Measurements from ENCODE around the gene ERCC8.
"Not testable (repeated sequence)": the region's sequence is repeated elsewhere in the genome, so short reads cannot be mapped to it uniquely, and the experiment has no call there.

The ERCC8 gene

DNA sequence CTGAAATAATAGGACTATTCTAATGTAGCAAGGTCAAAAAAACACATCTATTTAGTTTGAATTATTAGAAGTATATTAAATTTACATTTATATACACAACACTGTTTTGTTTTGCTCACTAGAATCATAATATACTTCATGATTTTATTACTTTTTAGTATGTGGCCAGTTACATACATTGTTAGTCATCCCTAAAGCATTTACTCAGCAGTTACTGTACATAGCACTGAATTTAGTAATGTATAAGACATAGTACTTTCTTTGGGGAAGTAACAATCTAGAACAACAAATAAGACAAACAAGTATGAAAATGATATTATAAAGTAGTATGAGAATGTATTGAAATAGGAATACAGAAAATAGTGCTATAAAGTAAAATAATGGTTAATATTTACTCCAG is 28.2 kb downstream of the ERCC8 start:
- DNase-seq = no peak

DNA sequence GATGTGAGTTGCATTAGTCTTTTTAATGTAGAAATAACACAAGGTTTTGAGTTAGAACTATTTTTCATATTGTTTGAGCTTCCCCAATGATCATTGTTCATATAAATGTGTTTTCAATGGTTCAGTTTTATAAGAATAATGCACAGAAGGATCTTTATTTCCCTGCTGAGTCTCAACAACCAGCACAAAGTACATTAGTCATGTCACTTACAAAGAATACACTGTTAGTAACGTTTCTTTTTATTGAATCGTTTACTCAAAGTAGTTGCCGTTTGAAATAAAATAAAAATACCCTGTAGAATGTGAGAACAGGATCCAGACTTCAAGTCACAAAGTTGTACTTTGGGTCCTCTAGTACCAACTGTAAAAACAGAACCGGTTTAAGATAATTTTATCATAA is 41.5 kb downstream of the ERCC8 start:
- DNase-seq = no peak

DNA sequence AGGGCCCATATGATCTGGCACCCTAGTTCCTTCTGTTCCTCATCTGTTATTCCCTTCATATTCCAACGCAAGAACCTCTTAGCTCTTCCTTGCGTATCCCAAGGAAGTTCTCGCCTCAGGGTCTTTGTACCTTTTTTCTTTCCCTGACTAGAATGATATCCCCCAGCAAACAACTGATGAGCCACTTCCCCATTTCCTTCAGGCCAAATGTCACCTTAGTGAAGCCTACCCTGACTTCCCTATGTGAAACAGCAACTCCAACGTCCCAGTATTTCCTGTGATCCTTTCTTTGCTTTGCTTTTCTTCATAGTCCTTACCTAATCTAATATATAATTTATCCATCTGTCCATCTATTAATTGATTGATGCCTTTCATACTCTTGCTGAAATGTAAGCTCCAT is 47.9 kb downstream of the ERCC8 start:
- no peak for DNase-seq

DNA sequence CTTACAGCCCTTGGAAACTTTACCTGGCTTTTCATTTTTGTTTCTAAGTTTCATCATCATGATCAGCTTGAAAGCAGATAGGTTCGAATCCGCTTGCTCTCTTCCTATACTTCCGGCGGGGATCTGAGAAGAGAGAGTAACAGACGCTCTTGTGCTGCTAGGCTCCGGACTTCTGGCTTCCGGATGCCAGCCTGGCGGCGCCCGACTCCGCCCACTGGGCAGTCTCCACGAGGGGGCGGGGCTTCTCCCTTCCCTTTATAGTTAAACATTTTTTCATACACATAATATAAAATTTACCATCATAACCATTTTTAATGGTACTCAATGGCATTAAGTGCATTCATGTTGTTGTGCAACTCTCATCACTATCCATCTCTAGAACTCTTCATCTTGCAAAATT is 51.3 kb downstream of the ERCC8 start:
- DNase-seq = no peak

DNA sequence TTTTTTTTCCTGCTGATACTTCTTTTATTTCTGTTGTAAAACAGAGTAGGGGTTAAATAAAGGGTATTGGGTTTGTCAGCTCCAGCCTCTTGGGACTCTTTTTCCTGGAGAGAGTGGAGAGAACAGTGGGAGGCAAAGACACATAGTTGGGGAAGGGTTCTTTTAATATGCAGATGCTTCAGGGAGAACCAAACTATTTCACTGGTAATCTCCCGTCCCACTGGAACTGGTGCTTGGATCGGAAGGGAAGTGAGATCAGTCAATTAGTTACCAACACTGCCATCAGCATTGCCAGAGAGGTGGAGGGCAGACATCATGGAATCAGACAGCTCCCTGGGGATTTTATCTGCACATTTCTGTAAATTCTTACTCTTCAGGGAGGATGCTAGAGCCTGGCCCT is 53.2 kb downstream of the ERCC8 start:
- no peak for DNase-seq

GRCh38 chr5:60888359-60889061 is 56.4 kb downstream of the ERCC8 start:
- no peak for DNase-seq

GRCh38 chr5:60887746-60888145 is 57.1 kb downstream of the ERCC8 start:
- no peak for DNase-seq

DNA sequence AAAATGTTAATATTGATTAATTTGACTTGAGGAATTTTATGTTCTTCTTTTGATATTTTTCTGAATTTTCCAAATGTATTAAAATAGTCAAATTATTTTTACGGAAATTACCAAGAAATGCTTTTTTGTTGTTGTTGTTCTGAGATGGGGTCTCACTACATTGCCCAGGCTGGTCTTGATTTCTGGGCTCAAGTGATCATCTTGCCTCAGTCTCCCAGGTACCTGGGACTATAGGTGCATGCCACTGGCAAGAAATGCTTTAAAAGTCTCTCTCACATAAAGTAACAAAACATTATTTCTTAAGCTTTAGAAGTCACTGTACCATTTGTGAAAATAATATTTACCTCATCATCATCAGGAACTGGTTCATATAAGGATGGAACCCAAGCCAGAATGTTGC is 57.8 kb downstream of the ERCC8 start:
- no peak for DNase-seq

- DNase-seq = no peak
Observed at GRCh38 chr5:60886158-60886557, 58.7 kb downstream of the ERCC8 start.

DNA sequence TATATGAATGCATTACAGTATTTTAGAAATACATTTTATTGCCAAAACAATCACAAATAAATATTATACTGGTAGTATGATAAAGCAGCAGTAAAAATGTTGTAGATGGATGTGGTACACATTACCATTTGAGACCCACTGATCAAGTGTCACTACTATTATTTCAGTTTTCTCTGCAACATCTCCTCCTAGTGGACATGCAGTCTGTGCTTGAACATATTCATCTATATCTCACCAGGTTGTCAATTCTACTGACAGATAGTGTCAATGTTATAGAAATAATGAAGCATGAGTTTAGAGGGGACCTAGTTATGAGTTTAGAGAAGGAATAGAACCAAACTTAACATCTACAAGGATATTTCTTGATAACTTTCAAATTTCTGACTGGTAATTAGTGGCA is 61.6 kb downstream of the ERCC8 start:
- no peak for DNase-seq

GRCh38 chr5:60872892-60873291 is 72.0 kb downstream of the ERCC8 start:
- no peak for DNase-seq

DNA sequence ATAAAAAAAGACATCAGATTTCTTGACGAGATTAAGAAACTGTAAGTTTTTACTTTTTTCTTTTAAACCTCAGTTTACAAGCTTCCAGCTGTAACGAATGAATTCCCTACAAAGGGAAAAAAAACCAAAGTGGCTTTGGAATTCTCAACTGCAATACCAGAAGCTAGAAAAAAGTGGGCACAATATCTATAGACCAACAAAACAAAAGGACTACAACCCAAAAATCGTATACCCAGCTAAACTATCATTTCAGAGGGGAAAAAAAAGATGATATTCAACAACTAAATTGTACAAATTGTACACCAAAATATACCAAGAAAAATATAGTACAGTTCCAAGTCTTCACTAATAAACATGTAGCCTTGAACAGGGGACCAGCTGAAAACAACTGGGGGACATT is 74.0 kb downstream of the ERCC8 start:
- DNase-seq = no peak

- not testable (repeated sequence) for DNase-seq
Observed at GRCh38 chr5:60860572-60860971, 84.3 kb downstream of the ERCC8 start.

- no peak for DNase-seq
Observed at GRCh38 chr5:60856066-60856465, 88.8 kb downstream of the ERCC8 start.

DNA sequence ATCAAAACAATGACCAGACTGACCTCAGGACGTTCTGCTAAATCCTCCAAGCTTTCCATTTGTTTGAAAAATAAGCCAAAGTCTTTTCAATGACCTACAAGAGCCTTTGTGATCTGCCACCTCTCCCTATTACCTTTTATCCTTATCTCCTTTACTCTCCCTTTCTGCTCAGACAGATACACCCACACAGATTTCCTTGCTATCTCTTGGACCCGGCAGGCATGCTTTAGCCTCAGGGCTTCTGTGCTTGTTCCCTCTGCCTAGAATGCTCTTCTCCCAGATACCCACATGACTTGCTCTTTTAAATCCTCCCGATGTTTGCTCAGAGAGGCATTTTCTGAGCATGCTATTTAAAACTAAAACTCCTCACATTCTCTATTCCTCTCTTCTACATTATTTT is 91.9 kb downstream of the ERCC8 start:
- no peak for DNase-seq

- no peak for DNase-seq
Observed at GRCh38 chr5:60852317-60852716, 92.6 kb downstream of the ERCC8 start.

DNA sequence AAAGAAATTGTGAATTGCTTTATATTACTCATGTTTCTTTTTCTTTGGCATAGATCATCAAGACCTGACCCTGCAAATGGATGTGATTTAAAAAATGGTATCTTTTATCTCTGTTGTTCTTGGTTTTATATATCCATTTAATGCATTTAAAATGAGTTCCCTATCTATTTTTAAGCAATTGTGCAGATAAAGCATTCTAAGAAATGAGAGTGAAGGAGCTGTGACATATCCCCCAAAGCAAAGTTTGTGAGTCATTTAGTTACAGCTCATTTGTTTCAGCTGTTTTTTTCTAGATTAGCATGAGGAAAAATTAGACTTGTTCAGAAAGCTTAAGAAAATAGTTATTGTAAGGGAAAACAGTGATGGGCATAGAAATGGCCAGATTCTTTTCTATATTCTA is 93.2 kb downstream of the ERCC8 start:
- DNase-seq = no peak

DNA sequence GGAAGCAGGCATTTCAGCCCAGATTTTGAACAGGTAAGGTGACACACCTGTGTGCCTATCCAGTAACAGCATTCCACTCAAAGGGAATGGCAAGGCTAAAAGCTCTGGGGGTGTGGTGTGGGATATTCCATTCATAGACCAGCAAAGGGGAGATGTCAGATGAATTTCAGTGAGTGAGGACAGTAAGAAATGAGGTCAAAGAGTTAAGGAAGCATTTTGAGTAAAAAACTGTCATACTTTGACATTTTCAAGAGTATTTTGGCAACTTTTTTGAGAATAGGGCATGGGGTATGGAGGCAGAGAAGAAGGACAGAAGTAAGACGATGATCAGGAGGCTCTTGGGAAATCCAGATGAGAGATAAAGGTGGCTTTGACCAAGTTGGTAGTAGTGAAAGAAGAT is 98.6 kb downstream of the ERCC8 start:
- no peak for DNase-seq

GRCh38 chr5:60843936-60844905 is 100.6 kb downstream of the ERCC8 start, which contains the start of gene ELOVL7:
Gene ELOVL7, minus strand, starts transcription at chr5:60844269. Its CDS starts 56,872 bp downstream, at chr5:60787397.
- DNase-seq = no peak

GRCh38 chr5:60843386-60843935 is 101.4 kb downstream of the ERCC8 start:
- no peak for DNase-seq

DNA sequence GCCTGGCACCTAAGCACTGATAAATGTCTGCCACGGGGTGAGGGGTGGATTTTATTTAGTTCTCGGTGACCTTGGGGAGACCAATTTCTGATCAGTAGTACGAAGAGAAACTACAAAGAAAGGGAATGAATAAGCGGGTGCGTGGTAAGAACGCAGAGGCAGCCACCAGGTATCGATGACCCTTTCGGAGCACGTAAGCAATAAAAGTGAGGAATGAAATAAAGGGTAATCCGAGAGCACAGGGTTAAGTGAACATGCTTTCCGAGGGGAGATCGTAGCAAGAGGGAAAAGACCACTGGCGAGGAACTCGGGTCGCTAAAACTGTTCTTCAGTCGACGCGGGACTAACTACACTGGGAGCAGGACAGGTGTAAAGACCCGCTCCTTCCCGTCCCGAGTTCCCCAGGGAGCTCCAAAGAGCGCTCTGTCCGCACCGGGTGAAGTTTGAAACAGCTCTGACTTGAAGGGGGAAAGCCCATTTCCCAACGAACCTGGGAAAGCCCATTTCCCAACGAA is 101.9 kb downstream of the ERCC8 start:
- DNase-seq = no peak

DNA sequence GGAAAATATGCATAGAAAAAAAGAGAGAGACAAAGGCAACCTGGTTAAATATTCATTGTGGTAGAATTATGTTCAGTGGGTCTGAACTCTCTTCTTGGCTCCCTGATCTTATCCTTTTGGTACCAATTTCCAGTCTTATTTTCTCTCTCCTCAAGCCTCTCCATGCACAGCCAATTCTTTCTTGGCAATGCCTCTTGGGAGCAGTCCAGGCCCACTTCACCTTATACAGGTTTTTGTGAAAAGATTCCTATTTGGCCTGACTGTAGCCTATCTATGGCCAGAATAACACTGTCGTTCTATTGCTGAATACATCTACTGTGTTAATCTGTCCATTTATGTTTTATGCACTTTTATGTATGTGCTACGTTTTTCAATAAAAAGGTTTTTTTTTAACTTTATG is 103.5 kb downstream of the ERCC8 start:
- DNase-seq = no peak

GRCh38 chr5:60836131-60836530 is 108.7 kb downstream of the ERCC8 start:
- DNase-seq = no peak

DNA sequence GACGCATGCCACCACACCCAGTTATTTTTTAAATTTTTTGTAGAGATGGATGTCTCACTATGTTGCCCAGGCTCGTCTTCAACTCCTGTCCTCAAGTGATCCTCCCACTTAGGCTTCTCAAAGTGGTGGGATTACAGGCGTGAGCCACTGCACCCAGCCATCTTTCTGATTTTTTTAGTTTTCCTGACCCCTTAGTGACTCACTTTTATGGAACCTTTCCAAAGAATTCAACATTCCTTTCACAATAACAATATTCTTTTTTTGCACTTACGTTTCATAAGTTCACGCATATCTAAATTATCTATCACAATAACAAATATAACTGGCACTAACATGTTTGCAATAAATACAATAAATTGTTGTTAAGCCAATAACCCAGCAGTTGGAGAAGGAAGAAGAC is 109.3 kb downstream of the ERCC8 start:
- DNase-seq = no peak

All from CD4-positive, alpha-beta T cell treated with Interleukin-4 for 4 hours (primary cell).